Right lobe of liver (tissue), 6 donors: ENCODE measurements around the gene MGAT4A. TPM values are rescaled to one million over a fixed set of nuclear protein-coding genes. Genes with fewer than 3 reads are reported as not detected.

ENCODE experiments used
- ATAC-seq, 4 donors: fragments of 200-7000 bp; cut with Tn5 transposase; one replicate each; pipeline ENCODE4 v1.9.1; 2020; ENCODE audit warnings: mild to moderate bottlenecking in 4 of 4, moderate library complexity in 4 of 4
- DNase-seq, 3 donors: peaks; one replicate each; pipeline ENCODE4 v3.0.0-alpha.2; 2020
- H3K27ac ChIP-seq, 3 donors: fragments of 200-600 bp; one replicate each; pipeline ENCODE4 v1.8.0; 2022
- H3K27me3 ChIP-seq, 2 donors: fragments of 200-600 bp; one replicate each; pipeline ENCODE4 v1.8.0; 2022
- H3K36me3 ChIP-seq, 4 donors: fragments of 200-600 bp; sonication (generic) in 1 of 4; one replicate each; pipeline versions ENCODE4 v1.5.1 to v1.8.0; 2017 to 2022; ENCODE audit warnings: control low read depth in 1 of 4
- H3K4me1 ChIP-seq, 4 donors: fragments of 200-600 bp; sonication (generic) in 1 of 4; one replicate each; pipeline versions ENCODE4 v1.5.1 to v1.8.0; 2017 to 2022; ENCODE audit warnings: control low read depth in 1 of 4
- H3K4me3 ChIP-seq, 3 donors: fragments of 200-600 bp; one replicate each; pipeline ENCODE4 v1.8.0; 2022
- H3K9me3 ChIP-seq, 4 donors: fragments of 200-600 bp; sonication (generic) in 1 of 4; one replicate each; pipeline versions ENCODE4 v1.5.1 to v1.8.0; 2017 to 2022; ENCODE audit warnings: control low read depth in 1 of 4
- POLR2A ChIP-seq: fragments of 450-650 bp; IDR thresholded peaks from one replicate; pipeline ENCODE4 v1.6.1; 2017; ENCODE audit warnings: antibody characterized with exemption, mild to moderate bottlenecking
- WGBS: methylation state at CpG from one replicate; pipeline ENCODE4 v1.1.6; 2018; ENCODE audit warnings: low coverage, low lambda C conversion rate; ENCODE audit not compliant: insufficient coverage; ENCODE audit errors: missing lambda C conversion rate; 5-methylcytosine and 5-hydroxymethylcytosine counted together
- intact Hi-C, 2 donors: fragments of 100-400 bp; cut with DNase I; formaldehyde crosslinking; loops; one replicate each; pipeline versions ENCODE4 v1.11.2 to v1.14.1; 2022
- total RNA-seq, 6 experiments: library from RNA; depleted of rRNA in 2 of 6; stranded (reverse); fragments of >200 nt in 2 of 6; fragmentation: NEBNext Ultra II Directional in 3 of 6; extraction: Animal tissue kit (Norgen Biotek cat#: 25700) in 3 of 6; gene quantifications; one replicate each; pipeline versions ENCODE4 v1.1.0 to v1.2.4, GENCODE V29; 2016 to 2023
- TF ChIP-seq, protein P1 (sequence below), 4 donors: fragments of 200-600 bp in 3 of 4; fragments of 450-650 bp in 1 of 4; IDR thresholded peaks; one replicate each; pipeline versions ENCODE4 v1.5.1 to v1.8.0; 2016 to 2022; ENCODE audit warnings: antibody characterized with exemption in 4 of 4, mild to moderate bottlenecking in 2 of 4
- donor health status: DM: no; HTN: yes; CAD: no.
- donor health status: DM: no; HTN: no; CAD: no.
- donor health status: DM: no; HTN: no; CAD: no.
- donor health status: DM: no; HTN: yes; CAD: no.
- donor health status: DM: no; HTN: yes; CAD: no.

Gene MGAT4A
- total RNA-seq, 6 experiments from 2014 or later = 7.8 to 16.0 (median 11.7) TPM

DNA sequence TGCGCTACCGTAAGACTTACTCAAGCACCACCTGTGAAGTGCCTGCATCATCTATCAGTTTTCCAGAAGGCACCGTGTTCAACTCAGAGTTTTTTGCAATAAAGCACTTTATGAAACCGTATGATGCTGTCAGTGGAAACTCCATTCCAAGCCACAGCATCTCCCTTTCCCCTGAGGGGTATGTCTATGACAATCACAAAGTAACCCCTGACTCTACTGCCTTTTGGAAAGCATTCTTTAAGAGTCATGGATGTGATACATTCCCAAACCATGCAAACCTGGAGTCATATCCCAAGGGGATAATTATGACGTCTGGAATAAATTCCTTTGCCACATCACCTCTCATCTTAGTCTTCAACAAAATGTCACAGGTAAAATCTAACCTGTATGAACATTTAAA lies 83.3 kb downstream of the MGAT4A start:
- Histone ChIP-seq H3K4me1 (no peaks in the 10 kb centered on the region), H3K27me3 (no peaks in the 10 kb centered on the region), H3K4me3 (no peak overlapping the region), H3K9me3 (no peaks in the 10 kb centered on the region), H3K27ac (no peak overlapping the region), H3K36me3 (no peaks in the 10 kb centered on the region)
- 50% methylated on average over 2 of the region's 5 CpGs for WGBS
- ATAC-seq (no peak), DNase-seq (no peak)
- intact Hi-C loops = loop anchor here in 1 of 2 donors (5.0 kb wide), 1 partner anchor 190 kb away; no protein-coding TSS in a partner anchor
- TF ChIP-seq, protein P1, sequence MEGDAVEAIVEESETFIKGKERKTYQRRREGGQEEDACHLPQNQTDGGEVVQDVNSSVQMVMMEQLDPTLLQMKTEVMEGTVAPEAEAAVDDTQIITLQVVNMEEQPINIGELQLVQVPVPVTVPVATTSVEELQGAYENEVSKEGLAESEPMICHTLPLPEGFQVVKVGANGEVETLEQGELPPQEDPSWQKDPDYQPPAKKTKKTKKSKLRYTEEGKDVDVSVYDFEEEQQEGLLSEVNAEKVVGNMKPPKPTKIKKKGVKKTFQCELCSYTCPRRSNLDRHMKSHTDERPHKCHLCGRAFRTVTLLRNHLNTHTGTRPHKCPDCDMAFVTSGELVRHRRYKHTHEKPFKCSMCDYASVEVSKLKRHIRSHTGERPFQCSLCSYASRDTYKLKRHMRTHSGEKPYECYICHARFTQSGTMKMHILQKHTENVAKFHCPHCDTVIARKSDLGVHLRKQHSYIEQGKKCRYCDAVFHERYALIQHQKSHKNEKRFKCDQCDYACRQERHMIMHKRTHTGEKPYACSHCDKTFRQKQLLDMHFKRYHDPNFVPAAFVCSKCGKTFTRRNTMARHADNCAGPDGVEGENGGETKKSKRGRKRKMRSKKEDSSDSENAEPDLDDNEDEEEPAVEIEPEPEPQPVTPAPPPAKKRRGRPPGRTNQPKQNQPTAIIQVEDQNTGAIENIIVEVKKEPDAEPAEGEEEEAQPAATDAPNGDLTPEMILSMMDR (IDR thresholded peaks at IDR 0.05) = no peak
- no peak for TF ChIP-seq POLR2A

DNA sequence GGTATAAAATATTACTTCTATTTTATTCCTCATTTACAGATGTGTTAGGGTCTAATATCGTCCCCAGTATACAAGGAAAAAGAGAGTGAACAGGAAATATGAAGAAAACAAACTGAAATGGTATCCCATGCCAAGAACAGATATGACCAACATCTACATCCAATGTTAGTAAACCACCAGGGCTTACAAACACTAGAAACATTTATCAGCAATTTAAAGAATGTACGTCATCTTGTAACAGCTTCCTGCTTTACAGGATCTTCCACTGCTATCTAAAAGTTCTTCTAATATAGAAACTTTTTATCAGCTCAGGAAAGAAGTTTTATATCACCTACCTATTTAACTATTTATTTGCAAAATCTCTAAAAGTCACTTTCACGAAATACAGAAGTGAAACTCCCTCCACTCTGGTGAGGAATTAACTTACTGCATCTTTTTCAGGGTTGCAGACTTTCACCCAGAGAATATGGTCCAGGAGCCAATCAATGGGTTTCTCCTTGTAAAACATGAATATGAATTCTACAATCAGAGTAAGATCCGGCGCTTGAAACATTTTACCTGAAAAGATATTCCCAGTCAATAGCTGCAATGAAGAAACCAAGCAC lies 87.3 kb downstream of the MGAT4A start:
- WGBS = 75% methylated on average over 5 of the region's 5 CpGs
- Histone ChIP-seq H3K27ac (no peak overlapping the region), H3K27me3 (no peaks in the 10 kb centered on the region), H3K4me1 (no peaks in the 10 kb centered on the region), H3K36me3 (peaks cover 0 to 5% (median 0%) of the 10 kb centered on the region in 4 donors), H3K4me3 (no peak overlapping the region), H3K9me3 (no peaks in the 10 kb centered on the region)
- no peak for ATAC-seq
- DNase-seq = no peak
- TF ChIP-seq POLR2A = no peak
- TF ChIP-seq, protein P1 (IDR thresholded peaks at IDR 0.05) = no peak
- intact Hi-C loops = no loop called here

DNA sequence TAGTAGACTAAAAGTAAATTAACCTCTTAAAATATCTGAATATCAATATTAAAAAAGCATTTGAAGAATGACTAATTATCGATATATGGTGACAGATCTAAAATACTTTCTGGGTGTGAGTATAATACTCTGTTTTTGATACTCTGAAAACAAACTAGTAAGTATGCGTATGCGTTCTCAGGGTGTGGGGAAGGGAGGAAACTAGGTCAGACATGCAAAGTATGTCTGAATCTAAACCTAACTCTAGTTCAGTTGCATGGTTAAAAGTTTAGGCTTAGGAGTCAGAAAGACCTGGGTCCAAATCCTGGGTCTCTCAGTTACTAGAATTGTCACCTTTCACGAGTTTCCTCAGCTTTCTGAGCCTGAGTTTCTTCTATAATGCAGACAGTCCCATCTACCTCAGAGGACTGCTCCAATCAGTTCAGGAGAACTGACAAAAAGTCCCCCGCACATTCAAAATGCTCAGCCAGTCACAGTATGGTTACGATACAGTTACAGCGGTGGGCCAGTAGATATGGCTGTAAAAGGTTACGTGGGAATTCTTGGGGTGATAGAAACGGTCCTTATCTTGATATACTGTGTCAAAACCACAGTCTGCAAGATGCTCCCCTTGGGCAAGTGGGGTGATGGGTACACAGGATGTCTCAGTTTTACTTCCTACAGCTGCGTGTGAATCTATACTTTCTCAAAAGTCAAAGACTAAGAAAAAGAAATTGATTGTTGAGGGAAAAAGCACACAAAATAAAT lies 93.4 kb downstream of the MGAT4A start:
- Histone ChIP-seq H3K4me1 (no peaks in the 10 kb centered on the region), H3K4me3 (no peak overlapping the region), H3K36me3 (peaks cover 0 to 22% (median 0%) of the 10 kb centered on the region in 4 donors), H3K27ac (no peak overlapping the region), H3K27me3 (no peaks in the 10 kb centered on the region), H3K9me3 (no peaks in the 10 kb centered on the region)
- DNase-seq (no peak), ATAC-seq (peak in 3 of 4 donors; percentile 24 to 46 (median 31))
- TF ChIP-seq, protein P1 (IDR thresholded peaks at IDR 0.05) = no peak
- no peak for TF ChIP-seq POLR2A
- WGBS = 71% methylated on average over 10 of the region's 10 CpGs
- intact Hi-C loops = no loop called here

DNA sequence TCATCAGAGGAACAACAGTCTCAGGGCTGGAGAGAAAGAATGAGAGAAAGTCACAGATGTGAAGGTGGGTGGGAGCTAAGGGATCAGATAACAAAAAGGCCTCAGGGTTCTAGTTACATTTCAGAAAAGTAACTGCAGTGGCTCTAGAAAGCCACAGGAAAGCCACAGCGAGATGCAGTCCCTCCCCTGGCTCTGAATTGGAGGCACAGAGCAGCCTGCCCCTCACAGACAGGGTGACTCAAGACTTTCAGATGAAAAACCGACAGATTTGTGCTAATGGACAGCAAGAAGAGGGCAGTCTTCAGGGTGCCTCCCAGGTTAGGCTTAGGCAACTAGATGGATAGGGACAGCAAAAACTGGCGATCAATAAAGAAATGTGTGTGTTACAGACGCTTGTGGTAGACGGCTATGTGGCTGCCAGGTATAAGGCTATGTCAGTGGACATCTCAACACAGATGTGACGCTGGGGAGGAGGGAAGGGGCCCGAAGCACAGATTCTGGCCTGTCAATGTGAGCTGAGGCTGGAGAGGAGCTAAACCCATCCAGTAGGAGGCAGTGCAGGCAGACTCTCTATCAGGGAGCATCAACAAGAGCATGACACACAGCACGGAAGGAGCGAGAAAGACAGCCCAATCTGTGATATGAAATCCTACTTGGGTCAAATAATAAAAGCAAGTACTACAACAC lies 96.4 kb downstream of the MGAT4A start:
- intact Hi-C loops = no loop called here
- no peak overlapping the region for H3K27ac ChIP-seq
- peaks cover 0 to 19% (median 0%) of the 10 kb centered on the region in 4 donors for H3K36me3 ChIP-seq
- ATAC-seq (peak in 2 of 4 donors; percentile 37 to 42), DNase-seq (no peak)
- WGBS = 61% methylated on average over 6 of the region's 9 CpGs
- no peak overlapping the region for H3K4me3 ChIP-seq
- no peak for TF ChIP-seq POLR2A
- TF ChIP-seq, protein P1 (IDR thresholded peaks at IDR 0.05) = no peak
- no peaks in the 10 kb centered on the region for H3K9me3 ChIP-seq
- H3K4me1 ChIP-seq = no peaks in the 10 kb centered on the region
- no peaks in the 10 kb centered on the region for H3K27me3 ChIP-seq
